GM12874 (cell line): ENCODE measurements around the gene ETFDH.

ENCODE experiments used
- TF ChIP-seq, protein P1 (sequence below): IDR thresholded peaks from 2 replicates; pipeline ENCODE4 v1.5.1; 2011; ENCODE audit warnings: low read depth, mild to moderate bottlenecking, control low read depth, low read length, moderate library complexity; ENCODE audit not compliant: insufficient read depth

ETFDH gene

GRCh38 chr4:158669310-158669709 is 2.8 kb upstream of the ETFDH start:
- TF ChIP-seq, protein P1, sequence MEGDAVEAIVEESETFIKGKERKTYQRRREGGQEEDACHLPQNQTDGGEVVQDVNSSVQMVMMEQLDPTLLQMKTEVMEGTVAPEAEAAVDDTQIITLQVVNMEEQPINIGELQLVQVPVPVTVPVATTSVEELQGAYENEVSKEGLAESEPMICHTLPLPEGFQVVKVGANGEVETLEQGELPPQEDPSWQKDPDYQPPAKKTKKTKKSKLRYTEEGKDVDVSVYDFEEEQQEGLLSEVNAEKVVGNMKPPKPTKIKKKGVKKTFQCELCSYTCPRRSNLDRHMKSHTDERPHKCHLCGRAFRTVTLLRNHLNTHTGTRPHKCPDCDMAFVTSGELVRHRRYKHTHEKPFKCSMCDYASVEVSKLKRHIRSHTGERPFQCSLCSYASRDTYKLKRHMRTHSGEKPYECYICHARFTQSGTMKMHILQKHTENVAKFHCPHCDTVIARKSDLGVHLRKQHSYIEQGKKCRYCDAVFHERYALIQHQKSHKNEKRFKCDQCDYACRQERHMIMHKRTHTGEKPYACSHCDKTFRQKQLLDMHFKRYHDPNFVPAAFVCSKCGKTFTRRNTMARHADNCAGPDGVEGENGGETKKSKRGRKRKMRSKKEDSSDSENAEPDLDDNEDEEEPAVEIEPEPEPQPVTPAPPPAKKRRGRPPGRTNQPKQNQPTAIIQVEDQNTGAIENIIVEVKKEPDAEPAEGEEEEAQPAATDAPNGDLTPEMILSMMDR = no peak

DNA sequence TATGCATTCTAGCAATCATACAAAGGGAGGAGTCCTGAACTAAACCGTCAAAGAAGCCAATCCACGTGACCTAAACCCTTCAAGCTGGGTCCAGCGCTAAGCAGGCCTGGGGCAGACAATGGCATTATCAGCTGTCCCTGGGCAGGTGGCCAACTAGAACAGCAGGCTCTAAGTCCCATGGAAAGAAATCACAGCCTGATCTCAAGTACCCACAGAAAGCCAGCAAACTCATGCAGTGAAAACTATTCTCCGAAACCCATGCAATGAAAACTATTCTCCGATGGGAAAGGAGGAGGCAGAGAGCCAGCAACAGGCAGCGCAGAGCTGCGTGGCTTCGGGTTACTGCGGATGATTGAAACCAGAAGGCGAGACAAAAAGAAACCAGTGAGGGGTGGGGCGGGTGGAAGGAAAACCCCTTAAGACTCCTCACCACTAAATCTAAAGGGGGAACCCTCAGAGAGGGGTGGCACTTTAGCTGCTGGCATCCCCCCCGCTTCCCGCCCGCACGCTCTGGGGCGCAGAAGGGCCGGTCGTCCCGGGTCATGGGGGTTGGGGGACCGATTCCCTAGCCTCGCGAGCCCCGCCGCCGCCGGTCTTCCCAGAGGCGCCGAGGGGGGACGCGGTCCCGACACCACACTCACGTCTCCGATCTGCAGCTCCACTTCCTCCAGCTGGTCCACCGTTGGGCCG is 976 bp upstream of the ETFDH start:
- TF ChIP-seq, protein P1 = no peak

GRCh38 chr4:158671665-158671914 is 506 bp upstream of the ETFDH start, which contains the start of gene C4orf46:
Gene C4orf46 (minus strand): TSS chr4:158671887. CDS start chr4:158671801, 86 bp downstream.
- TF ChIP-seq, protein P1 = no peak

GRCh38 chr4:158673633-158674032 is 1.5 kb downstream of the ETFDH start:
- TF ChIP-seq, protein P1 = no peak

- TF ChIP-seq, protein P1 = no peak
Observed at GRCh38 chr4:158676076-158676475, 4.0 kb downstream of the ETFDH start.

DNA sequence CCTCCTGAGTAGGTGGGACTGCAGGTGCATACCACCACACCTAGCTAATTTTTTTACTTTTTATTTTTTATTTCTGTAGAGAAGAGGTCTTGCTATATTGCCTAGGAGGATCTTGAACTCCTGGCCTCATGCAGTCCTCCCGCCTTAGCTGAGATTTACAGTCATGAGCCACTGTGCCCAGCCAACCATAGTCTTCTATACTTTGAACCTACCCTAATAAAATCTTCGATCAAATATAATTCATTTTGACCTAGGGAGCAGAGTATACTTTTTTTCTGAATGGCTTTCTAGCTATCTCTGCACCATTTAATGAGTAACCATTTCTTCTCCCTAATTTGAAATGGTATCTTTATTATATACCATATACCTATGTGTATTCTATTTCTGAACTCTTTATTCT is 6.7 kb downstream of the ETFDH start:
- TF ChIP-seq, protein P1 = no peak

GRCh38 chr4:158681629-158682028 is 9.5 kb downstream of the ETFDH start:
- TF ChIP-seq, protein P1 = no peak

GRCh38 chr4:158682066-158682465 is 10.0 kb downstream of the ETFDH start:
- TF ChIP-seq, protein P1 = no peak
